Activated CD4-positive, alpha-beta T cell treated with anti-CD3 and anti-CD28 coated beads, Interleukin-2, amount 50 U/mL, for 16 hours (primary cell): Measurements from ENCODE around the gene HCN1.
"Not testable (repeated sequence)": the region's sequence is repeated elsewhere in the genome, so short reads cannot be mapped to it uniquely, and the experiment has no call there.

Experiments used
- DNase-seq: peaks from one replicate; pipeline ENCODE4 v3.0.0-alpha.2; 2020

The HCN1 gene

GRCh38 chr5:45414620-45415573 is 281.3 kb downstream of the HCN1 start:
- DNase-seq = no peak

- no peak for DNase-seq
These were observed 284.1 kb downstream of the HCN1 start for GRCh38 chr5:45411971-45412612.

GRCh38 chr5:45410304-45410995 is 285.7 kb downstream of the HCN1 start:
- no peak for DNase-seq

GRCh38 chr5:45408067-45408466 is 288.1 kb downstream of the HCN1 start:
- DNase-seq = no peak

GRCh38 chr5:45402804-45403455 is 293.2 kb downstream of the HCN1 start:
- DNase-seq = no peak

- no peak for DNase-seq
These were observed 297.1 kb downstream of the HCN1 start for GRCh38 chr5:45399041-45399440.

- DNase-seq = no peak
These were observed 310.7 kb downstream of the HCN1 start for GRCh38 chr5:45385321-45386058.

- no peak for DNase-seq
These were observed 312.2 kb downstream of the HCN1 start for GRCh38 chr5:45383985-45384384.

- no peak for DNase-seq
These were observed 313.6 kb downstream of the HCN1 start for GRCh38 chr5:45382583-45382982.

- no peak for DNase-seq
These were observed 319.8 kb downstream of the HCN1 start for GRCh38 chr5:45376417-45376816.

GRCh38 chr5:45372629-45373028 is 323.6 kb downstream of the HCN1 start:
- no peak for DNase-seq

- not testable (repeated sequence) for DNase-seq
These were observed 324.8 kb downstream of the HCN1 start for GRCh38 chr5:45371423-45371822.

- DNase-seq = no peak
These were observed 340.8 kb downstream of the HCN1 start for GRCh38 chr5:45355189-45355992.

- DNase-seq = no peak
These were observed 359.7 kb downstream of the HCN1 start for GRCh38 chr5:45336464-45336863.

GRCh38 chr5:45335978-45336377 is 360.2 kb downstream of the HCN1 start:
- no peak for DNase-seq

- DNase-seq = no peak
These were observed 360.8 kb downstream of the HCN1 start for GRCh38 chr5:45335346-45335745.

- no peak for DNase-seq
These were observed 361.2 kb downstream of the HCN1 start for GRCh38 chr5:45334939-45335338.

- not testable (repeated sequence) for DNase-seq
These were observed 383.6 kb downstream of the HCN1 start for GRCh38 chr5:45312627-45313026.

- DNase-seq = no peak
These were observed 400.9 kb downstream of the HCN1 start for GRCh38 chr5:45295231-45295630.

- no peak for DNase-seq
These were observed 407.4 kb downstream of the HCN1 start for GRCh38 chr5:45288746-45289145.

- no peak for DNase-seq
These were observed 411.7 kb downstream of the HCN1 start for GRCh38 chr5:45284436-45284835.
